Loucy (cell line): Measurements from ENCODE around the gene SSX2IP.
"Not testable (repeated sequence)": the region's sequence is repeated elsewhere in the genome, so short reads cannot be mapped to it uniquely, and the experiment has no call there.

ENCODE experiments used
- H2AFZ ChIP-seq: fragments of 200-600 bp; sonication (generic); 2 replicates; pipeline ENCODE4 v1.6.0; 2016; ENCODE audit warnings: antibody characterized with exemption, mild to moderate bottlenecking, low read length, moderate library complexity
- H3F3A ChIP-seq: fragments of 200-600 bp; 2 replicates; pipeline ENCODE4 v1.6.0; 2016; ENCODE audit warnings: antibody characterized with exemption, low read depth, mild to moderate bottlenecking
- H3K27me3 ChIP-seq: fragments of 200-600 bp; sonication (generic); 2 replicates; pipeline ENCODE4 v1.6.1; 2014; ENCODE audit warnings: low read length, mild to moderate bottlenecking; ENCODE audit not compliant: insufficient read depth, poor library complexity, severe bottlenecking
- H3K36me3 ChIP-seq: fragments of 200-600 bp; sonication (generic); 2 replicates; pipeline ENCODE4 v1.6.1; 2016; ENCODE audit warnings: low read length; ENCODE audit not compliant: insufficient read depth
- H3K4me1 ChIP-seq: fragments of 200-600 bp; sonication (generic); 2 replicates; pipeline ENCODE4 v1.5.1; 2014; ENCODE audit warnings: low read length, mild to moderate bottlenecking; ENCODE audit not compliant: insufficient read depth, poor library complexity, severe bottlenecking
- H3K4me2 ChIP-seq: fragments of 200-600 bp; sonication (generic); 2 replicates; pipeline ENCODE4 v1.6.0; 2014; ENCODE audit warnings: antibody characterized with exemption, low read length, low read depth, mild to moderate bottlenecking; ENCODE audit not compliant: poor library complexity, severe bottlenecking
- H3K4me3 ChIP-seq: fragments of 200-600 bp; sonication (generic); 2 replicates; pipeline ENCODE4 v1.5.1; 2014; ENCODE audit warnings: low read length, mild to moderate bottlenecking, mixed read lengths; ENCODE audit not compliant: poor library complexity, severe bottlenecking
- H3K79me2 ChIP-seq: fragments of 200-600 bp; sonication (generic); 2 replicates; pipeline ENCODE4 v1.6.1; 2014; ENCODE audit warnings: low read length; ENCODE audit not compliant: insufficient read depth
- H3K9ac ChIP-seq: fragments of 200-600 bp; sonication (generic); 2 replicates; pipeline ENCODE4 v1.6.0; 2014; ENCODE audit warnings: mild to moderate bottlenecking, low read depth, low read length, moderate library complexity; ENCODE audit not compliant: poor library complexity, severe bottlenecking
- H3K9me2 ChIP-seq: fragments of 200-600 bp; sonication (generic); replicated peaks from 2 replicates; pipeline ENCODE4 v1.6.1; 2016; ENCODE audit warnings: low read depth, low read length, mixed read lengths
- H3K9me3 ChIP-seq: fragments of 200-600 bp; sonication (generic); 2 replicates; pipeline ENCODE4 v1.6.1; 2014; ENCODE audit warnings: mild to moderate bottlenecking, antibody characterized with exemption, low read length, low read depth; ENCODE audit not compliant: insufficient read depth
- H4K20me1 ChIP-seq: fragments of 200-600 bp; sonication (generic); 2 replicates; pipeline ENCODE4 v1.6.0; 2014; ENCODE audit warnings: antibody characterized with exemption, low read length, mild to moderate bottlenecking; ENCODE audit not compliant: insufficient read depth, poor library complexity, severe bottlenecking
- CTCF ChIP-seq: fragments of 200-600 bp; sonication (generic); conservative IDR thresholded peaks from 2 replicates; pipeline ENCODE4 v1.5.1; 2014; ENCODE audit warnings: mild to moderate bottlenecking, antibody characterized with exemption, low read length
- EZH2phosphoT487 ChIP-seq: fragments of 200-600 bp; IDR thresholded peaks from 2 replicates; pipeline ENCODE4 v1.6.1; 2018; ENCODE audit warnings: antibody characterized with exemption, mild to moderate bottlenecking, moderate library complexity, borderline replicate concordance

Gene SSX2IP

GRCh38 chr1:84724128-84724860 lies 34.0 kb upstream of the SSX2IP start:
- H3F3A ChIP-seq, result no peaks in the 10 kb centered on the region
- H2AFZ ChIP-seq, result no peak overlapping the region
- no peaks in the 10 kb centered on the region for H3K27me3 ChIP-seq
- H3K9me3 ChIP-seq, result no peaks in the 10 kb centered on the region
- no peak overlapping the region for H3K4me3 ChIP-seq
- H3K9me2 ChIP-seq, result no peaks in the 10 kb centered on the region
- H3K36me3 ChIP-seq, result no peaks in the 10 kb centered on the region
- no peak overlapping the region for H3K4me2 ChIP-seq
- no peaks in the 10 kb centered on the region for H3K79me2 ChIP-seq
- H4K20me1 ChIP-seq, result no peaks in the 10 kb centered on the region
- TF ChIP-seq CTCF (peak; percentile 81), EZH2phosphoT487 (no peak)
- H3K4me1 ChIP-seq, result peaks cover 28% of the 10 kb centered on the region
- no peak overlapping the region for H3K9ac ChIP-seq

- Histone ChIP-seq H3K9me3 (no peaks in the 10 kb centered on the region), H4K20me1 (no peaks in the 10 kb centered on the region), H3K27me3 (no peaks in the 10 kb centered on the region), H3K4me3 (no peak overlapping the region), H3K4me1 (peaks cover 28% of the 10 kb centered on the region), H3K36me3 (no peaks in the 10 kb centered on the region), H3K4me2 (no peak overlapping the region), H3K9ac (no peak overlapping the region), H3F3A (no peaks in the 10 kb centered on the region), H3K9me2 (no peaks in the 10 kb centered on the region), H3K79me2 (no peaks in the 10 kb centered on the region), H2AFZ (no peak overlapping the region)
- no peak for TF ChIP-seq EZH2phosphoT487
- TF ChIP-seq CTCF, result no peak
Measured at GRCh38 chr1:84722794-84723193, 32.5 kb upstream of the SSX2IP start.

- H3K36me3 ChIP-seq, H3K27me3 ChIP-seq, H3K4me2 ChIP-seq, H3K4me3 ChIP-seq, H3K9me2 ChIP-seq, H3K9ac ChIP-seq, H4K20me1 ChIP-seq, H3K79me2 ChIP-seq, H3K9me3 ChIP-seq, H3F3A ChIP-seq: not testable (repeated sequence)
- Histone ChIP-seq H3K4me1 (peaks cover 28% of the 10 kb centered on the region), H2AFZ (0 out of 2 replicates have a peak overlapping the region, but pooled peaks have one; percentile 33)
Measured at GRCh38 chr1:84721872-84722271, 31.6 kb upstream of the SSX2IP start.

GRCh38 chr1:84721152-84721551 lies 30.9 kb upstream of the SSX2IP start:
- Histone ChIP-seq H3K79me2 (no peaks in the 10 kb centered on the region), H3K9me2 (no peaks in the 10 kb centered on the region), H4K20me1 (no peaks in the 10 kb centered on the region), H3F3A (no peaks in the 10 kb centered on the region), H3K36me3 (no peaks in the 10 kb centered on the region), H3K4me2 (peak overlapping the region; percentile 18), H2AFZ (peak overlapping the region; percentile 33; the same call in 1 of the 2 replicates), H3K27me3 (no peaks in the 10 kb centered on the region), H3K4me1 (peaks cover 28% of the 10 kb centered on the region), H3K4me3 (no peak overlapping the region), H3K9me3 (no peaks in the 10 kb centered on the region), H3K9ac (no peak overlapping the region)
- no peak for TF ChIP-seq EZH2phosphoT487
- no peak for TF ChIP-seq CTCF
